Stimulated activated CD8-positive, alpha-beta memory T cell treated with anti-CD3 and anti-CD28 coated beads, Interleukin-4, amount 100 ng/mL, for 48 hours (primary cell): Measurements from ENCODE around the gene LSM14B.
A peak's percentile ranks its signal among the peaks of the same experiment; 100 is the strongest.

Experiments
- DNase-seq: peaks from one replicate; pipeline ENCODE4 v3.0.0-alpha.2; 2020

LSM14B gene

GRCh38 chr20:62164879-62165761 lies 42.8 kb downstream of the LSM14B start:
- no peak for DNase-seq

GRCh38 chr20:62165762-62166399 lies 43.6 kb downstream of the LSM14B start:
- no peak for DNase-seq

- DNase-seq, result no peak
Observed at GRCh38 chr20:62167474-62167873, 45.2 kb downstream of the LSM14B start.

GRCh38 chr20:62168061-62168460 lies 45.8 kb downstream of the LSM14B start:
- DNase-seq, result no peak

- DNase-seq, result no peak
Observed at GRCh38 chr20:62168890-62169435, 46.7 kb downstream of the LSM14B start.

GRCh38 chr20:62170536-62170935 lies 48.3 kb downstream of the LSM14B start:
- DNase-seq, result no peak

GRCh38 chr20:62171245-62171644 lies 49.0 kb downstream of the LSM14B start:
- DNase-seq, result no peak

GRCh38 chr20:62172666-62173065 lies 50.4 kb downstream of the LSM14B start:
- DNase-seq, result no peak

GRCh38 chr20:62174021-62174804 lies 51.9 kb downstream of the LSM14B start:
- no peak for DNase-seq

GRCh38 chr20:62174870-62175624 lies 52.8 kb downstream of the LSM14B start:
- DNase-seq, result no peak

- DNase-seq, result no peak
Observed at GRCh38 chr20:62175711-62176110, 53.4 kb downstream of the LSM14B start.

- DNase-seq, result no peak
Observed at GRCh38 chr20:62176866-62177265, 54.6 kb downstream of the LSM14B start.

- DNase-seq, result no peak
Observed at GRCh38 chr20:62177307-62177706, 55.0 kb downstream of the LSM14B start.

GRCh38 chr20:62178316-62179161 lies 56.3 kb downstream of the LSM14B start:
- no peak for DNase-seq

GRCh38 chr20:62179162-62179504 lies 56.9 kb downstream of the LSM14B start:
- no peak for DNase-seq

- DNase-seq, result no peak
Observed at GRCh38 chr20:62181808-62182207, 59.5 kb downstream of the LSM14B start.

- peak; percentile 95 for DNase-seq
Observed at GRCh38 chr20:62182469-62183425, 60.5 kb downstream of the LSM14B start, which contains the start of gene MTG2. TSS of gene MTG2 (plus strand) at chr20:62183028. CDS start at chr20:62193421, 10,393 bp downstream.

GRCh38 chr20:62183426-62184142 lies 61.3 kb downstream of the LSM14B start:
- DNase-seq, result no peak
